Measurements from ENCODE around the gene OR8D2.
"Not testable (repeated sequence)": the region's sequence is repeated elsewhere in the genome, so short reads cannot be mapped to it uniquely, and the experiment has no call there.

OR8D2 gene

GRCh38 chr11:124285610-124286344 lies 34.2 kb downstream of the OR8D2 start:
- DNase-seq = no peak

GRCh38 chr11:124278261-124278660 lies 41.7 kb downstream of the OR8D2 start:
- no peak for DNase-seq

DNA sequence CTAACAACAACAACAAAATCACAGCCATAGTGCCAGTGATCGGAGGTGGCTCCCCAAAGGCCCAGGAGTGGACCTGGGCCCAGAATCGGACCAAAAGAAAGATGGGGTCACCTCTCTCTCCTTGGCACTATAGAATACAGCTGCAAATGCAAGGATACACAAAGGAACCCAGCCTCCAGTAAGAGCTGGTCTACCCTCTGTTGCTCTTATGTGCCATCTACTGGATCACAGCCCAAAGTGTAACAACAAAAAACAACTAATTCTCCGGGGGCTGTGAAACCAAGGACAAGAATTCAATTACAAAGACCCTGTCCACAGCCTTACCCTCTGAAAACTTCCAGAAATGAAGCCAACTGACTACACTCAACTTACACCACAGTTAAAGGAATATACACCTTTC lies 42.2 kb downstream of the OR8D2 start:
- DNase-seq = no peak

DNA sequence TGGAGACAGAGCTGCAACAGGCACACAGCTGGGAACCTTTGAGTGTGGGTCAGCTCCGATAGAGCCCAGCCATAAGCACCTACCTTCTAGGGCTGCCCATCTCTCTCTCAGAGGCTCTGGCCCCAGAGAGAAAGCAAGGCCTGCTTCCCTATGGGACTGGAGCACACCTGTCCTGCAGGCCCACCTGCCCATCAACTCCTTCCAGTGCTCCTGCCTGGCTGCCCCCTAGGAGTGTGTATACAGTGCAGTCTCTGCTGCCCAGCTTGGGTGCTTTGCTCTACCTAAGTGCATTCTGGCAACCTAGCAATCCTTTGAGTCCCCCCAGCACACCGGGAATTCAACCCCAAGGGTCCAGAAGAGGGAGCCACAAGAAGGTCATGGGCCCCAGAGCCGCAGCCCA lies 42.8 kb downstream of the OR8D2 start:
- DNase-seq = no peak

- no peak for DNase-seq
Observed at GRCh38 chr11:124276081-124276480, 43.9 kb downstream of the OR8D2 start.

- no peak for DNase-seq
Observed at GRCh38 chr11:124274000-124274399, 46.0 kb downstream of the OR8D2 start.

DNA sequence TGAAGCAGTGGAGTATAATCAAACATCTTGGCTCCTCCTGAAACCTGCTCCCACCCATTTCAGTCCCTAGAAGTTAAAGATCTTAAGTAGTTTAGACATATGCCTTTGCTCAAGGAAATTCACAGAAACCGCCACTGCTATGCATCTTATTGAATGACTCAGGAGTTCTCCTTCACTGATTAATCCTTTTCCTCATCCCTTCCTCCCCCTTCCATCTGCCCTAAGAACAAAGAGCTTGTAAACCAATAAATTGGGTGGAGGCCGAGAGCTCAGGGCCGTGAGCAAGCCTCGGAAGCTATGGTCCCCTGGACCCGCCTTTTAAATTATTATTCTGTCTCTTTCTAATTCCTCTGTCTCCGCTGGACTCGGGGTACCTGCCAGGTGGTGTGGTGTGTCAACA lies 49.1 kb downstream of the OR8D2 start:
- DNase-seq = not testable (repeated sequence)

Data from inflammatory macrophage treated with lipopolysaccharide for 1 hour (primary cell).